HG02623 (cell line): ENCODE data around the gene TSPEAR.

Experiments used
- ATAC-seq: cut with Tn5 transposase; IDR thresholded peaks from one replicate; pipeline ENCODE4 v1.9.1; 2021; ENCODE audit warnings: moderate library complexity; ENCODE audit not compliant: unreplicated experiment

TSPEAR gene

GRCh38 chr21:44458971-44459711 is 252.2 kb downstream of the TSPEAR start:
- ATAC-seq, result no peak

- ATAC-seq, result no peak
Measured at GRCh38 chr21:44456915-44457736, 254.2 kb downstream of the TSPEAR start.

GRCh38 chr21:44456214-44456914 is 255.0 kb downstream of the TSPEAR start:
- no peak for ATAC-seq

GRCh38 chr21:44455524-44456213 is 255.7 kb downstream of the TSPEAR start:
- no peak for ATAC-seq

- no peak for ATAC-seq
Measured at GRCh38 chr21:44454747-44455523, 256.4 kb downstream of the TSPEAR start, which contains the start of gene LRRC3. Gene LRRC3, plus strand, starts transcription at chr21:44455510. Its CDS starts 1,135 bp downstream, at chr21:44456645.

GRCh38 chr21:44454058-44454457 is 257.3 kb downstream of the TSPEAR start:
- no peak for ATAC-seq

GRCh38 chr21:44453120-44453519 is 258.3 kb downstream of the TSPEAR start:
- ATAC-seq, result no peak

- no peak for ATAC-seq
Measured at GRCh38 chr21:44450999-44451398, 260.4 kb downstream of the TSPEAR start.

- ATAC-seq, result no peak
Measured at GRCh38 chr21:44450402-44450801, 261.0 kb downstream of the TSPEAR start.

GRCh38 chr21:44449473-44450363 is 261.7 kb downstream of the TSPEAR start:
- ATAC-seq, result no peak

GRCh38 chr21:44448651-44449131 is 262.7 kb downstream of the TSPEAR start:
- ATAC-seq, result no peak
